Measurements from ENCODE around the gene MACROD2.
"Not testable (repeated sequence)": the region's sequence is repeated elsewhere in the genome, so short reads cannot be mapped to it uniquely, and the experiment has no call there.

MACROD2 gene

DNA sequence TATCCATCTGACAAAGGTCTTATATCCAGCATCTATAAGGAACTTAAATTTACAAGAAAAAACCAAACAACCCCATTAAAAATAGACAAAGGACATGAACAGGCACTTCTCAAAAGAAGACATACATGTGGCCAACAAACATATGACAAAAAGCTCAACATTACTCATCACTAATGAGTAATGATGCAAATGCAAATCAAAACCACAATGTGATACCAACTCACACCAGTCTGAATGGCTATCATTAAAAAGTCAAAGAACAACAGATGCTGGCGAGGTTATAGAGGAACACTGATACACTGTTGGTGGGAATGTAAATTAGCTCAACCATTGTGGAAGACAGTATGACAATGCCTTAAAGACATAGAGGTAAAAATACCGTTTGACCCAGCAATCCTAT lies 13.9 kb downstream of the MACROD2 start:
- ChIA-PET CTCF (interaction anchor here (0.6 kb wide), 1 partner anchor 45 kb away, joined by 4 read pairs; no protein-coding TSS in a partner anchor), POLR2A (ENCODE audit: low non-redundant PET) (no interaction called here)
- no peak for DNase-seq (ENCODE audit: low spot score)
- no peak overlapping the region for H3K27ac ChIP-seq
- TF ChIP-seq, protein P1, sequence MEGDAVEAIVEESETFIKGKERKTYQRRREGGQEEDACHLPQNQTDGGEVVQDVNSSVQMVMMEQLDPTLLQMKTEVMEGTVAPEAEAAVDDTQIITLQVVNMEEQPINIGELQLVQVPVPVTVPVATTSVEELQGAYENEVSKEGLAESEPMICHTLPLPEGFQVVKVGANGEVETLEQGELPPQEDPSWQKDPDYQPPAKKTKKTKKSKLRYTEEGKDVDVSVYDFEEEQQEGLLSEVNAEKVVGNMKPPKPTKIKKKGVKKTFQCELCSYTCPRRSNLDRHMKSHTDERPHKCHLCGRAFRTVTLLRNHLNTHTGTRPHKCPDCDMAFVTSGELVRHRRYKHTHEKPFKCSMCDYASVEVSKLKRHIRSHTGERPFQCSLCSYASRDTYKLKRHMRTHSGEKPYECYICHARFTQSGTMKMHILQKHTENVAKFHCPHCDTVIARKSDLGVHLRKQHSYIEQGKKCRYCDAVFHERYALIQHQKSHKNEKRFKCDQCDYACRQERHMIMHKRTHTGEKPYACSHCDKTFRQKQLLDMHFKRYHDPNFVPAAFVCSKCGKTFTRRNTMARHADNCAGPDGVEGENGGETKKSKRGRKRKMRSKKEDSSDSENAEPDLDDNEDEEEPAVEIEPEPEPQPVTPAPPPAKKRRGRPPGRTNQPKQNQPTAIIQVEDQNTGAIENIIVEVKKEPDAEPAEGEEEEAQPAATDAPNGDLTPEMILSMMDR (conservative IDR thresholded peaks at IDR 0.05; ENCODE audit: low read depth): no peak

DNA sequence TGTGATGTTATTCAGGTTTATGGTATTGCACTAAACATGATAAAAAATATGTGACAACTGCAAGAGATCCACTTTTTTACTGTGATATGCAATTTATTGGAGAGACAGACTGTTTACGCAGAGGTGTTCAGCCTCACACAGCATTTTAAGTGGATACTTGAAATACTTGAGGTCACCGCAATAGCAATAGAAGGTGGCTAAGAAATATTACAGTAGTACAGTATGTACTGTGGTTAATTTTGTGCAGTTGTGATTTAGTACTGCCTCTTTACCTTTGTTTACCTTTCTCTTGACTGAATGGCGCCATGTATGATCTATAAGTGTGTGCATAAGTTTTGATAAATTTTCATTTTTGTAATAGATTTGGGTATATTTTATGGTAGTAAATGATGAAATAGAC lies 17.4 kb downstream of the MACROD2 start:
- TF ChIP-seq, protein P1 (conservative IDR thresholded peaks at IDR 0.05; ENCODE audit: low read depth): no peak
- no peak overlapping the region for H3K27ac ChIP-seq
- ChIA-PET CTCF (no interaction called here), POLR2A (ENCODE audit: low non-redundant PET) (no interaction called here)
- no peak for DNase-seq (ENCODE audit: low spot score)

DNA sequence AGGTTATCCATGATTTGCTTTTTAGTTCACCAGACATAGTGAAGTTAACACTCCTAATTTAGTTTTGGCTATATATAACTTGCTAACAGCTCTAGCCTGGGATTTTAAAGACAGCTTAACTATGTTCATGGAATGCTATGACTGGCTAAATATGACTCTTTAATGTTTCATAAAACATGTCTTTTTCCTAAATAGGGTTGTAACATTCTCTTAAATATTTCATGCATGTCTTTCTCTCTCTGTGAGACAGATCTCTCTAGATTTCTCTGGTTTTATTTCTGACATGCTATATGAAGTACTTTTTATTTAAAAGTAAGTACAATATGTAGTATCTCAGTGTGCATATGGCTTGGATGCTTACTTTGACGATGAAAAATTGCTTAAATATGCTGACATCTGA lies 35.7 kb downstream of the MACROD2 start:
- POLR2A ChIA-PET (ENCODE audit: low non-redundant PET): no interaction called here
- H3K27ac ChIP-seq: no peak overlapping the region
- no peak for DNase-seq (ENCODE audit: low spot score)
- CTCF ChIA-PET: no interaction called here
- TF ChIP-seq, protein P1 (conservative IDR thresholded peaks at IDR 0.05; ENCODE audit: low read depth): no peak

DNA sequence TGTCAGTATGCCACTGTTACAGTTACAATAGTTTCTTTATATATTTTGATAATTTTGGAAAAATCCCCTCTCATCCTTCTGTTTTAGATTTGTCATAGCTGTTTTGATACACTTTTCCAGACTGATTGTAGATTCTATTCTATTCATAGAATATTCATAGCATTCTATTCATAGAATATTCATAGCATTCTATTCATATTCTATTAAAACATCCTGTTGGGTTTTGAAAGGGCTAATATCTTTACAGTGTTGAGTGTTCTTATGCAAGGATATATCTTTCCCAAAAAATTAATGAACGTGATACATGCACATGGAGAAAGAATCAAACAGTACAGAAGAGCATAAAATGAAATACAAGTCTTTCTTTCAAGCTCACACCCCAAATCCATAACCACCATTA lies 38.0 kb downstream of the MACROD2 start:
- no peak overlapping the region for H3K27ac ChIP-seq
- ChIA-PET CTCF (no interaction called here), POLR2A (ENCODE audit: low non-redundant PET) (no interaction called here)
- TF ChIP-seq, protein P1 (conservative IDR thresholded peaks at IDR 0.05; ENCODE audit: low read depth): no peak
- DNase-seq (ENCODE audit: low spot score): no peak

DNA sequence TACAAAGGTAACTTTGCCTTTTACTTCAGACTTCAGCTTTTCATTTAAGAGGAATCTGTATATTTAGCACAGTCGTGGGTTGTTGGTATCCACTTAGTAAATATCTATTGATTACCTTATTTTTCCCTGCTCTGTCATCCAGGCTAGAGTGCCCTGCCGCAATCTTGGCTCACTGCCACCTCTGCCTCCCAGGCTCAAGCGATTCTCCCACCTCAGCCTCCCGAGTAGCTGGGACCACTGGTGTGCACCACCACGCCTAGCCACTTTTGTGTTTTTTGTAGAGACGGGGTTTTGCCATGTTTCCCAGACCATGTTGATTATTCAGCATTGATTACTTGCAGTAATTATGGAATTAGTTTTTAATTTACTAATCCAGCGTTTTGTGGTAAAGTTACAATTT lies 41.3 kb downstream of the MACROD2 start:
- H3K27ac ChIP-seq: no peak overlapping the region
- DNase-seq (ENCODE audit: low spot score): no peak
- ChIA-PET POLR2A (ENCODE audit: low non-redundant PET) (no interaction called here), CTCF (no interaction called here)
- TF ChIP-seq, protein P1 (conservative IDR thresholded peaks at IDR 0.05; ENCODE audit: low read depth): no peak

DNA sequence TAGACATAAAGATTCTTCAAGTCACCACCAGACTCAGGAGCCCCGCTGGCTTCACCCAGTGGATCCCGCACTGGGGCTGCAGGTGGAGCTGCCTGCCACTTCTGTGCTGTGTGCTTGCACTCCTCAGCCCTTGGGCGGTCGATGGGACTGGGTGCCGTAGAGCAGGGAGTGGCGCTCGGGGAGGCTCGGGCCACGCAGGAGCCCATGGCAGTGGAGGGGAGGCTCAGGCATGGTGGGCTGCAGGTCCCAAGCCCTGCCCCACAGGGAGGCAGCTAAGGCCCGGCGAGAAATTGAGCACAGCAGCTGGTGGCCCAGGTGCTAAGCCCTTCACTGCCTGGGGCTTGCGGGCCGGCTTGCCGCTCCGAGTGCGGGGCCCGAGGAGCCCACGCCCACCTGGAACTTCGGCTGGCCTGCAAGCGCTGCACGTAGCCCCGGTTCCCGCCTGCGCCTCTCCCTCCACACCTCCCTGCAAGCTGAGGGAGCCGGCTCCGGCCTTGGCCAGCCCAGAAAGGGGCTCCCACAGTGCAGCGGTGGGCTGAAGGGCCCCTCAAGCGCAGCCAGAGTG lies 49.5 kb downstream of the MACROD2 start:
- CTCF ChIA-PET; POLR2A ChIA-PET (ENCODE audit: low non-redundant PET); DNase-seq (ENCODE audit: low spot score): not testable (repeated sequence)

DNA sequence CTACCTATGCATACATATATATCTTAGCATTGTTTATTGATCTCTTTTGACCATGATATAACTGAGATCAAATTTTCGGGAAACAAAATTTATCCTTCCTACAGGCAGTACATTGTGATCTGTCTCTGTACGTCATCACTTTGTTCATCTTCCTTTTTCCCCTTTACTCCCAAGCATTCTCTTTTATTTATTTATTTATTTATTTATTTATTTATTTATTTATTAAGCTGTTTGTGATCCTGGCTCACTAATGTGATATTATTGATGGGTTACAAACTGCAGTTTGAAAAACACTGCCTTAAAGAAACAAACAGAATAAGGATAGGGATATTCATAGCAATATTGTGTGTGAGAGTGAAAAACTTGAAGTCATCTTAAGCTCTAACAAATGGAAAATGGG lies 51.2 kb downstream of the MACROD2 start:
- POLR2A ChIA-PET (ENCODE audit: low non-redundant PET): no interaction called here
- CTCF ChIA-PET: no interaction called here
- TF ChIP-seq, protein P1 (conservative IDR thresholded peaks at IDR 0.05; ENCODE audit: low read depth): no peak

More for the DNA sequence above, 49.5 kb downstream of the MACROD2 start:
- not testable (repeated sequence) for H3K27ac ChIP-seq

More for the DNA sequence above, 51.2 kb downstream of the MACROD2 start:
- no peak for DNase-seq (ENCODE audit: low spot score)
- H3K27ac ChIP-seq: no peak overlapping the region
